Bladder microvascular endothelial cell (primary cell): ENCODE measurements around the gene PSIP1. TPM values are rescaled to one million over a fixed set of nuclear protein-coding genes. Genes with fewer than 3 reads are reported as not detected.

ENCODE experiments used
- total RNA-seq: library from RNA; depleted of rRNA; stranded (reverse); fragments of >200 nt; gene quantifications from 2 replicates; pipeline ENCODE4 v1.2.3, GENCODE V29; 2014

Gene PSIP1
- 38.7 and 43.4 TPM in 2 replicates for total RNA-seq

GRCh38 chr9:15510789-15511575 is at the start of gene PSIP1:
PSIP1 (minus strand) TSS chr9:15510970; CDS start chr9:15510188, 782 bp downstream.

GRCh38 chr9:15552636-15553527 is 42.1 kb upstream of the PSIP1 start, which contains the start of gene CCDC171:
CCDC171 (plus strand) TSS chr9:15553043; CDS start chr9:15564089, 11,046 bp downstream.

GRCh38 chr9:15422372-15423230 is 88.2 kb downstream of the PSIP1 start, which contains the start of gene SNAPC3:
SNAPC3 (plus strand) TSS chr9:15422876; CDS start chr9:15422880, 4 bp downstream.

Other genes with a start within 250 kb of the PSIP1 start
- 2.3 and 4.0 TPM in 2 replicates for gene TTC39B, start 203.8 kb downstream of the PSIP1 start, total RNA-seq
- gene SNAPC3, start 88.1 kb downstream of the PSIP1 start, total RNA-seq: 26.9 and 50.4 TPM in 2 replicates
- gene CCDC171, start 42.1 kb upstream of the PSIP1 start, total RNA-seq: 0.69 and 1.1 TPM in 2 replicates